Forelimb muscle (tissue), 1 donor: ENCODE data around the gene SAE1. TPM values are rescaled to one million over a fixed set of nuclear protein-coding genes. Genes with fewer than 3 reads are reported as not detected.
"Not testable (repeated sequence)": the region's sequence is repeated elsewhere in the genome, so short reads cannot be mapped to it uniquely, and the experiment has no call there.

Experiments used
- DNase-seq: peaks from one replicate; pipeline ENCODE4 v3.0.0-alpha.2; 2013; ENCODE audit warnings: low read depth
- polyA plus RNA-seq: library from polyadenylated mRNA; unstranded; fragments of 120-200 nt; gene quantifications from one replicate; pipeline ENCODE4 v1.2.1, GENCODE V29; 2013; ENCODE audit not compliant: insufficient read length

SAE1 gene
- polyA plus RNA-seq, 1 donor: 74.5 TPM

DNA sequence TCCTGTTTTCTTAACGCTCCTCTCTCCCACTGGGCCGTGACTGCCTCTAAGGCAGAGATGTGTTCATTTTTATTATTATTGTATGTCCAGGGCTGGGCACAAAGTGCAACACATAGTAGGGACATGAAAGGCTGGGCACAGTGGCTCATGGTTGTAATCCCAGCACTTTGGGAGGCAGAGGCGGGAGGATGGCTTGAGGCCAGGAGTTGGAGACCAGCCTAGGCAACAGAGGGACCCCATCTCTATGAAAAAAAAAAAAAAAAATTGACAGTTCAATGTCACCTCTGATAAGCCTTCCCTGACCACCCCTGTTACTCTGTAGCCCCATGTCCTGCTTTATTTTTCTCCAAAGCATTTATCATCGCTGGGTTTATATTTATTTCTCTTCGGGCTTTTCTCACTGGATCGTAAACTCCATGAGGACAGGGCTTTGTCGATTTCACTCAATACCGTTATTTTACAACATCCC, 481 bp upstream of the SAE1 start:
- no peak for DNase-seq

GRCh38 chr19:47132194-47132852, 1.7 kb downstream of the SAE1 start:
- no peak for DNase-seq

- no peak for DNase-seq
Observed at GRCh38 chr19:47133021-47133471, 2.4 kb downstream of the SAE1 start.

DNA sequence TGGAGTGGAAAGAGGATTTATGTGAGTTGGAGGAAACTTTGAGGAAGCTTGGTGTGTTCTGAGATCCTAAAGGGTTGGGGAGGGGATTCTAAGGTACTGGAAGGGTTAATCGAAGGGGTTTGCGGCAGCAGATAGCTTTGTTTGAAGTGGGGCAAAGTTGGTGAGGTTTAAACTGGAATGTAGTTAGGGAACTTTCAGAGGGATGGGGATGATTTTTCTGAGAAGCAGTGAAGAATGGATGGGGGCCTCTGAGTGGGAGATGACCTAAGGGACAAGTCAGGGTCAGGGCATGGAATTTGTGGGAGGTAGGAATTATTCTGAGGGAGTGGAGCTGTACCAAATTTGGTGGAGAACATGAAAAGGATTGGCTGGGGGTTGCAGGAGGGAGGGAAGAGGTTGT, 3.9 kb downstream of the SAE1 start:
- DNase-seq: no peak

DNA sequence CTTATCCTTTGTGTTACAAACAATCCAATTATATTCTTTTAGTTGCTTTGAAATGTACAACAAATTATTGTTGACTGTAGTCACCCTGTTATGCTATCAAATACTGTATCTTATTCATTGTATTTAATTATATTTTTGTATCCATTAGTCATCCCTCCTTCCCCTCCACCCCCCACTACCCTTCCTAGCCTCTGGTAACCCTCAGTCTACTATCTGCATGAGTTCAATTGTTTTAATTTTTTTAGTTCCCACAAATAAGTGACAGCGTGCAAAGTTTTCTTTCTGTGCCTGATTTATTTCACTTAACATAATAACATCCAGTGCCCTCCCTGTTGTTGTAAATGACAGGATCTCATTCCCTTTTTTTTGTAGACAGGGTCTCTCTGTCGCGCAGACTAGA, 4.5 kb downstream of the SAE1 start:
- DNase-seq: no peak

DNA sequence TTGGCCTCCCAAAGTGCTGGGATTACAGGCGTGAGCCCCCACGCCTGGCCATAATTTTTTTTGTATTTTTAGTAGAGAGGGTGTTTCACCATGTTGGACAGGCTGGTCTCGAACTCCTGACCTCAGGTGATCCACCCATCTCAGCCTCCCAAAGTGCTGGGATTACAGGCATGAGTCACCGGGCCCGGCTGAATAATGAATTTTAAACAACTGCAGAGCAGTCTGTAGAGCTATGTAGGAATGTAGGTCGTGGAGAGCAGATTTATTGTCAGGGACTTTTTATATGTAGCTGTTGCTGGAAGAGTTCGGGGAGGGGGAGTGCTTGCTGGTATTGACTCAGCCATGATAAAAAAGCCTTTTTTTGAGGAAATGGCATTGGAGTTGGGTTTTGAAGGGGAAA, 10.6 kb downstream of the SAE1 start:
- not testable (repeated sequence) for DNase-seq

GRCh38 chr19:47141695-47142094, 11.1 kb downstream of the SAE1 start:
- no peak for DNase-seq

GRCh38 chr19:47142779-47143178, 12.1 kb downstream of the SAE1 start:
- no peak for DNase-seq

DNA sequence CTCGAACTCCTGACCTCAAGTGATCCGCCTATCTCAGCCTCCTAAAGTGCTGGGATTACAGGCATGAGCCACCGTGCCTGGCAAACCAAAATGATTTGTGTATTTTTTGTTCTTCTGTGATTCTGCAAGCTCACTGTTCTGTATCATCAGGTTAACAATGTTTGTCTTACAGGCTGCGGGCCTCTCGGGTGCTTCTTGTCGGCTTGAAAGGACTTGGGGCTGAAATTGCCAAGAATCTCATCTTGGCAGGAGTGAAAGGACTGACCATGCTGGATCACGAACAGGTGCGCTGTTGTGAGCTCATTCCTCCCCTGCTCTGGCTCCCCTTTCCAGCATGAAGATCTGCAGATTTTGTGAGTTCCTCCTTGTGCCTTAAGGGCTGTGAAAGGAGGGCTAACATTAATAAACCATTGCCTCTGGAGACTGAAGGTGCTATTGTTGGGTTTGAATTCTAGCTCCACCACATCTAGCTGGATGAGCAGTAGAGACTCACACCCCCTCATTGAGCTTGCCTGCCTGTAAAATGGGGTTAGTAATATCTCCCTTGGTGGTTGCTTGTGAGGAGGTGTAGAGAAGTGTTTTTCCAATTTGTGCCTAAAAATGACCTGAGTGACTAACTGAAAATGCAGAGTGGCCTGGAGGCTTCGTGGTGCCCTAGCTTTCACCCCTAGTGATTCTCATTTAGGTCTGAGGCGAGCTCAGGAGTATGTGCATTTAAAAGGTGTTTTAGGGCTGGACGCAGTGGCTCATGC, 12.9 kb downstream of the SAE1 start:
- DNase-seq: no peak

GRCh38 chr19:47144630-47145029, 14.0 kb downstream of the SAE1 start:
- DNase-seq: no peak

DNA sequence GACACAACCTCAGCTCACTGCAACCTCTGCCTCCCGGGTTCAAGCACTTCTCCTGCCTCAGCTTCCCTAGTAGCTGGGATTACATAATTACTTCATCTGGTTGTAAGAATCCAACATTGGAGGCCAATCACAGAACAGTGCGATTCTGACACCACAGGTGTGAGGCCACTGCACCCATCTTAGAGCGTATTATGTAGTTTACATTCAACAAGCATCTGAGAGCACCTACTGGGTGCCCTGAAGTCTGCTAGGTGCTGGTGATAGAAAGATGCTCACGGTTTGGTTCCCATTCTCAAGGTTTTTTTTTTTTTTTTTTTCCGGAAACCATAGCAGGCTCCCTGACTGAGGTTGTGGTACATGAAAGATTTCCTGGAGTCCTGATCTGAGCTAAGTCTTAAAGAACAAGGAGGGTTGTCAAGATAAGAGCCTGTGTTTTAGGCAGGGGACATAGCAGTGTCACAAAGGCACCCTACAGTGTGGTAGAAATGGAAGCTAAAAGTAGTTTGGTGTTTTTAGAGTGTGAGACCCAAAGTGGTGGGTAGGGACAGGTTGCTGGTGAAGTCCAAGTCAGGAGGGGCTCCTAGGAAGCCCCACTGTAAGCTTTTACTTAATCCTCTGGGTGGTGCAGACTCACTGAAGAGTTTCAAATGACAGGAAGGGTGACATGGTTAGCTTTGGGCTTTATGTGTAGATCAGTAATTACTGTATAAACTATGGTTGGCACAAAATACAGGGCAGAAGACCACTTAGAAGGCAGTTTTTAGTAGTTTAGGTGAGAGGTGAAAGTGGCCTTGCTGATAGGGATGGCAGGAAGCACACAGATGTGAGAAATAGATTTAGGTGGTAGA, 15.2 kb downstream of the SAE1 start:
- no peak for DNase-seq

DNA sequence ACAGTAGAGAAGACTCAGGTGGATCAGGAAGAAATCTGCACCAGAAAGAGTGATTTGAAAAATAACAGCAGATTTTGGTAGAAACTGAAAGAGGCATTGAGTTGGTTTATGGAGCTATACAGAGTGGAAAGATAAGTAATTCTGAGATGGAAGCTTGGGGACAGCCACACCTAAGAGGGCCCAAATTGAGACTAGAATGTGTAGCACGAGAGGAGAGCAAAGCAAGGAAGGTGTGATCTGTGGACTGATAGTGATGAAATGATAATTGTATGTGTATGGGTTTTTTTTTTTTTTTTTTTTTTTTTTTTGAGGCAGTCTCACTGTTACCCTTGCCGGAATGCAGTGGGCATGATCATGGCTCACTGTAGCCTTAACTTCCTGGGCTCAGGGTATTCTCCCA, 16.3 kb downstream of the SAE1 start:
- no peak for DNase-seq

GRCh38 chr19:47151627-47152026, 21.0 kb downstream of the SAE1 start:
- DNase-seq: no peak

- DNase-seq: no peak
Observed at GRCh38 chr19:47152205-47152604, 21.6 kb downstream of the SAE1 start.

DNA sequence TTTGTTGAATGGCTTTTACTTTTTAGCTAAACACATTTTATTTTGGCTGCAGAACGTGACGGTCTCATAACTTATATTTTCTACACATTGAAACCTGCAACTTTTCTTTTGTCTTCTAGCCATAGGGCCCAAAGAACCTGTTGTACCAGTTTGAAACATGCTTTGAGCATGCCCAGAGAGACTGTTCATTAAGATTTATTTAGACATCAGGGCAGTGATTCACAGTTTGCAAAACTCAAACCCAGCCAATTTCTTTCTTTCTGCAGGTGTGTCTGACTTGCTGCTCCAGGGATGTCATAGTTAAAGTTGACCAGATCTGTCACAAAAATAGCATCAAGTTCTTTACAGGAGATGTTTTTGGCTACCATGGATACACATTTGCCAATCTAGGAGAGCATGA, 22.0 kb downstream of the SAE1 start:
- DNase-seq: no peak

DNA sequence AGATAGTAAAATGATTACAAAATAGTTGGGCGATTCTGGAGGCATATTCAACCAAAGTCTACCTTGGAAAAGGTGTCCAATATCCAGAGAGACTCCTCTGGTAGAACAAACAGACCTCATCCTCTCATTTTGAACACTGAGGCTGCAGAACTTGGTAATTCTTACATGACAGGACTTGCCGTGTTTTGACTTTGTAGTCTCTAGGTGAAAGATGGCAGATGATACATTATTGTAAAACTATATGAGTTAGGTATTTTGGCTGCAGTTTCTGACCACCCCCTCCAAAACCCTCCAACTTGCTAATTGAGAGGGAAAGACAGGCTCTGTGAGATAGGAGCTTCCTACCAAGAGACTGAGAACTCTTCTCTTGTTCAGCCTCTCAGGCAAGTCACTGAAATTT, 22.6 kb downstream of the SAE1 start:
- no peak for DNase-seq

GRCh38 chr19:47155148-47155547, 24.5 kb downstream of the SAE1 start:
- DNase-seq: no peak

DNA sequence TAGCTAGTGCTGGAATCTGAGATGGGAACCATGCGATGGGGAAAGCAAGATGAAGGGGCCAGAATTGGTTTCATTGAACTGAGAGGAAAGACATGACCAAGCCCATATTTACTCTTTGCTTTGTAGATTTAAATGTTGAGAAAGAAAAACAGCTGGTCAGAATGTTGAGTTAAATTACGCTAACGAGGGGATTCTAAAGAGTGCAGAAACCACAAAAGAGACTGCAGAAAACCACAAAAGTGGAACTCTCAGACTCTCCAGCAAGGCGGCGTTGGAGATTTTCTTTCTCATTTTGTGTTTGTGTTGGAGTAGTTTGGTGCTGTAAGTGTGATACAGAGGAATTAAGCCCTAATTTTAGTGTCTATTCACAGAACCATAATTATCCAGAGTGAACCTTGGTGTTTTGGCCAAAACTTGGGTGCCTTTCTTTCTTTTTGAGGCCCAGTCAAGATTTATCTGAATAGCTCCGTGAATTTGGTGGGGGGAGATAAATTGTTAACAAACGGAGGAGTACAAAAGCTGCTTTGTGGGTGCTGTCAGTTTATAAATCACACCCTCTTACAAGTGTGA, 26.3 kb downstream of the SAE1 start:
- DNase-seq: no peak

- DNase-seq: no peak
Observed at GRCh38 chr19:47157431-47158321, 27.0 kb downstream of the SAE1 start.

DNA sequence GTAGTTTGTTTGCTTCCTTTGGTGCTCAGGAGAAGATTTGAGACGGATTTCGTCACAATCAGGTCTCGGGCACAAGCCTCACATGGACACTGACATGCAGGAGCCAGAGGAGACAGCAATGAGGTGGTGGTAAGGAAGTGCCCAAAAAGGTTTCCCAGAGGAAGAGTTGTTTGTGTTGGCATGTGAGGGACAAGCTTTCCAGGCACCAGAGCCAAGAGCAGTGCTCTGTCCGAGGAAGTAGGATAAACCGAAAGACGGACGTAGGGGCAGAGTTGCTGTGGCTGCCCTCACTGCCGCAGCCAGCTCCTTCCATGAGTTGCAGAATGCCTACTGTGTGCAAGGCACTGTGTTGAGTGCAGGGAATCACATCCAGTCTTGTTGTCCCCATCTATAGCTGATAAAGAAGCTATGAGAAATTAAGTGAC, 27.7 kb downstream of the SAE1 start:
- DNase-seq: no peak
